Spleen (tissue), 11 donors: ENCODE data around the gene CALY. TPM values are rescaled to one million over a fixed set of nuclear protein-coding genes. Genes with fewer than 3 reads are reported as not detected.

Experiments
- DNase-seq: peaks from one replicate; pipeline ENCODE4 v3.0.0-alpha.2; 2020
- H3K27ac ChIP-seq, 8 donors: fragments of 200-600 bp; sonication (generic) in 7 of 8; 1 replicate in 4 of 8; 2 replicates in 4 of 8; pipeline versions ENCODE4 v1.5.0 to v1.8.0; 2016 to 2021; ENCODE audit warnings: inconsistent platforms in 4 of 8, mild to moderate bottlenecking in 4 of 8, moderate library complexity in 1 of 8
- H3K27me3 ChIP-seq, 7 donors: fragments of 200-600 bp; sonication (generic) in 6 of 7; replicated peaks in 1 of 7; 1 replicate in 4 of 7; 2 replicates in 3 of 7; pipeline versions ENCODE4 v1.5.0 to v1.8.0; 2016 to 2021; ENCODE audit warnings: inconsistent platforms in 3 of 7, mild to moderate bottlenecking in 1 of 7
- H3K36me3 ChIP-seq, 6 donors: fragments of 200-600 bp; sonication (generic) in 5 of 6; 1 replicate in 4 of 6; 2 replicates in 2 of 6; pipeline versions ENCODE4 v1.5.0 to v1.8.0; 2016 to 2021; ENCODE audit warnings: inconsistent platforms in 2 of 6
- H3K4me1 ChIP-seq, 6 donors: fragments of 200-600 bp; sonication (generic) in 5 of 6; 1 replicate in 3 of 6; 2 replicates in 3 of 6; pipeline versions ENCODE4 v1.5.0 to v1.8.0; 2016 to 2021; ENCODE audit warnings: inconsistent platforms in 3 of 6
- H3K4me3 ChIP-seq, 8 donors: fragments of 200-600 bp; sonication (generic) in 7 of 8; 1 replicate in 4 of 8; 2 replicates in 4 of 8; pipeline versions ENCODE4 v1.5.0 to v1.8.0; 2016 to 2021; ENCODE audit warnings: inconsistent platforms in 4 of 8, mild to moderate bottlenecking in 4 of 8, moderate library complexity in 2 of 8
- H3K9me3 ChIP-seq, 8 donors: fragments of 200-600 bp; sonication (generic) in 7 of 8; 1 replicate in 4 of 8; 2 replicates in 4 of 8; pipeline versions ENCODE4 v1.5.0 to v1.8.0; 2016 to 2021; ENCODE audit warnings: inconsistent platforms in 4 of 8
- POLR2A ChIP-seq, 3 donors: fragments of 450-650 bp; IDR thresholded peaks; one replicate each; pipeline ENCODE4 v1.5.1; 2017; ENCODE audit warnings: antibody characterized with exemption in 3 of 3, mild to moderate bottlenecking in 1 of 3
- POLR2AphosphoS5 ChIP-seq, 3 donors: sonication (generic); formaldehyde crosslinking; IDR thresholded peaks; one replicate each; pipeline ENCODE4 v1.5.1; 2017; ENCODE audit warnings: antibody characterized with exemption in 3 of 3
- WGBS, 5 donors: extraction: QIAGEN DNeasy Blood & Tissue Kit in 3 of 5; methylation state at CpG; one replicate each; pipeline versions ENCODE4 v1.1.5 to v1.1.7; 2013 to 2018; 5-methylcytosine and 5-hydroxymethylcytosine counted together
- intact Hi-C: fragments of 100-400 bp; cut with DNase I; formaldehyde crosslinking; loops from one replicate; pipeline ENCODE4 v1.15.0; 2023; ENCODE audit warnings: low total_unique reads
- polyA plus RNA-seq, 3 donors: library from polyadenylated mRNA; stranded (reverse); fragments of 200-250 nt; gene quantifications; one replicate each; pipeline ENCODE4 v1.2.1, GENCODE V29; 2013
- total RNA-seq, 7 donors: library from RNA; depleted of rRNA in 3 of 7; stranded (reverse); fragments of >200 nt in 3 of 7; fragmentation: NEBNext Ultra II Directional in 4 of 7; extraction: Animal tissue kit (Norgen Biotek cat#: 25700) in 4 of 7; gene quantifications; one replicate each; pipeline versions ENCODE4 v1.1.0 to v1.2.1, GENCODE V29; 2016 to 2021
- TF ChIP-seq, protein P1 (sequence below), 11 experiments: fragments of 200-600 bp in 7 of 11; fragments of 450-650 bp in 4 of 11; sonication (generic) in 4 of 11; IDR thresholded peaks in 8 of 11; conservative IDR thresholded peaks in 3 of 11; 1 replicate in 7 of 11; 2 replicates in 4 of 11; pipeline versions ENCODE4 v1.4.0 to v1.8.0; 2016 to 2021; ENCODE audit warnings: antibody characterized with exemption in 11 of 11, inconsistent platforms in 4 of 11, mild to moderate bottlenecking in 1 of 11
- donor health status: healthy with polysubstance abuse.
- donor health status: DM: no; HTN: no; CAD: no; lungs with moderate emphysema.
- donor health status: DM: no; HTN: no; CAD: no.
- donor health status: Bipolar disorder and iron deficiency.
- donor health status: healthy.
- donor health status: DM: no; HTN: no; CAD: no.
- donor health status: DM: yes; HTN: yes; CAD: no.

CALY gene
- total and polyA plus RNA-seq, 10 donors = 0.04 to 3.4 (median 0.34) TPM; not detected in 1

DNA sequence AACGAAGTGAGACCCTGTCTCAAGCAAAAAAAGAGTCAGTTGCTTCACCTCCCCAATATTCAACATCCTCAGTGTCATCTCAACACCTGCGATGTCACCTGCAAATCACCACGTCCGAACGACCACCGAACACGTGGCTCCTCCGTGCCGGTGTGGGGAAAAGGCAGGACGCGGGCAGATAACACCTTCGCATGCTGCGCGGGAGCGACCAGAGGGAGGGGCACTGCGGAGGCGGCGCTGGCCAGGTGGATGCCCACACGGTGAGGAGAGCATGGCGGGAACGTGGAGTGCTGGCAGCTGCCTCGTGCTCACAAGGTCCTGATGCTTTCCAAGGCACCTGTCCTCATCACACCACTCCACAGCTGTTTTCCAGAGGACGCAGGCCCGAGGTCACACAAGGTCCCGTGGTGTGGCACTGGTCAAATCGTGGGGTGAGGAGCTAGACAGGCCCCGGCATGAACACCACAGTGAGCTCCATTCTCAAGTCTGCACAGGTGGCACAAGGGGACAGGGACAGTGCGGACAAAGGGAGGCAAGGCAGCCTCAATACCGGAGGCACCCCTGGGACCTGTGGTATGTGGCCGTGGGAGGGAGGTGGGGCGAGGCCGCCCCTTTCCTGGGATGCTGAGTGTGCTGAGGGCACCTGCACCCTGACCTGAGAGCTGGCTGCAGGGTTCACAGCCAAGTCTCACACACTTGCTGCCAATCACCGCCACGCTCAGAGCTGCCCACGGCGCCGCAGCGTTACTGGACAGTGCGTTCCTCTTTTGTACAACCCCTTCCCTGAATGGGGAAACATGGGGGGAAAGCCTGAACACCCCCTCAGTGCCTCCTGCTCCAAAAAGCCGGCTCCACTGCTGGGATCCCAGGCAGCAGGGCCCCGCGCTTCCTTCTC, 41.0 kb downstream of the CALY start:
- H3K4me3 ChIP-seq = no peak overlapping the region
- H3K4me1 ChIP-seq = peaks cover 0 to 17% (median 0%) of the 10 kb centered on the region in 6 donors
- TF ChIP-seq POLR2A (IDR thresholded peaks at IDR 0.05) (no peak), POLR2AphosphoS5 (IDR thresholded peaks at IDR 0.05) (peak in 1 of 3 donors; percentile 47)
- TF ChIP-seq, protein P1, sequence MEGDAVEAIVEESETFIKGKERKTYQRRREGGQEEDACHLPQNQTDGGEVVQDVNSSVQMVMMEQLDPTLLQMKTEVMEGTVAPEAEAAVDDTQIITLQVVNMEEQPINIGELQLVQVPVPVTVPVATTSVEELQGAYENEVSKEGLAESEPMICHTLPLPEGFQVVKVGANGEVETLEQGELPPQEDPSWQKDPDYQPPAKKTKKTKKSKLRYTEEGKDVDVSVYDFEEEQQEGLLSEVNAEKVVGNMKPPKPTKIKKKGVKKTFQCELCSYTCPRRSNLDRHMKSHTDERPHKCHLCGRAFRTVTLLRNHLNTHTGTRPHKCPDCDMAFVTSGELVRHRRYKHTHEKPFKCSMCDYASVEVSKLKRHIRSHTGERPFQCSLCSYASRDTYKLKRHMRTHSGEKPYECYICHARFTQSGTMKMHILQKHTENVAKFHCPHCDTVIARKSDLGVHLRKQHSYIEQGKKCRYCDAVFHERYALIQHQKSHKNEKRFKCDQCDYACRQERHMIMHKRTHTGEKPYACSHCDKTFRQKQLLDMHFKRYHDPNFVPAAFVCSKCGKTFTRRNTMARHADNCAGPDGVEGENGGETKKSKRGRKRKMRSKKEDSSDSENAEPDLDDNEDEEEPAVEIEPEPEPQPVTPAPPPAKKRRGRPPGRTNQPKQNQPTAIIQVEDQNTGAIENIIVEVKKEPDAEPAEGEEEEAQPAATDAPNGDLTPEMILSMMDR (IDR thresholded peaks at IDR 0.05 in 8 of 11, conservative IDR thresholded peaks at IDR 0.05 in 3 of 11) = no peak
- peaks cover 8 to 90% (median 88%) of the 10 kb centered on the region in 6 donors for H3K36me3 ChIP-seq
- H3K27ac ChIP-seq = no peak overlapping the region
- intact Hi-C loops = no loop called here
- H3K9me3 ChIP-seq = no peaks in the 10 kb centered on the region
- 92 to 97% (median 95%) methylated on average over 36 to 42 of the region's 42 CpGs for WGBS, 5 donors
- no peaks in the 10 kb centered on the region for H3K27me3 ChIP-seq
- DNase-seq = peak; percentile 71

DNA sequence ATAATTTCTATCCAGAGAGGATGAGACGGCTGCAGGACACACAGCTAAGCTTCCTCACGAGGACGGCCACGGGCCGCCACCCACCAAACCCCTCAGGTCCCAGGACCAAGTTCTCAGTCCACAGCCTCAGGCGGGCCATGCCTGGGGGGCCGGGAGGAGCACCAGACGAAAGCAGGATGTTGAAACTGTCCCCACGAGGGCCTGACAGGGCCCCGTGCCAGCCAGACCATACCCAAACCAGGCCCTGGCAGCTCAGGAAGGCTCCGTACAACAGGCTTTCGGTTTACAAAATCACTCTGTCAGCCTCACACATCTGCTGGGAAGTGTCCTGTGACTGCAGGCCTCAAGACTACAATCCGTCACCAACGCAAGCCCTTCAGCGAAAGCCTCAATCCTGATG, 42.5 kb downstream of the CALY start:
- DNase-seq = peak; percentile 76
- 83 to 91% (median 88%) methylated on average over 15 of the region's 15 CpGs for WGBS, 5 donors
- no peak overlapping the region for H3K4me3 ChIP-seq
- H3K27ac ChIP-seq = peak overlapping the region in 4 of 8 donors; percentile 29 to 62 (median 30)
- peaks cover 8 to 90% (median 88%) of the 10 kb centered on the region in 6 donors for H3K36me3 ChIP-seq
- TF ChIP-seq, protein P1 (IDR thresholded peaks at IDR 0.05 in 8 of 11, conservative IDR thresholded peaks at IDR 0.05 in 3 of 11) = no peak
- TF ChIP-seq POLR2A (IDR thresholded peaks at IDR 0.05) = no peak
- TF ChIP-seq POLR2AphosphoS5 (IDR thresholded peaks at IDR 0.05) = no peak
- no peaks in the 10 kb centered on the region for H3K27me3 ChIP-seq
- H3K4me1 ChIP-seq = peaks cover 0 to 17% (median 0%) of the 10 kb centered on the region in 6 donors
- intact Hi-C loops = no loop called here
- H3K9me3 ChIP-seq = no peaks in the 10 kb centered on the region

DNA sequence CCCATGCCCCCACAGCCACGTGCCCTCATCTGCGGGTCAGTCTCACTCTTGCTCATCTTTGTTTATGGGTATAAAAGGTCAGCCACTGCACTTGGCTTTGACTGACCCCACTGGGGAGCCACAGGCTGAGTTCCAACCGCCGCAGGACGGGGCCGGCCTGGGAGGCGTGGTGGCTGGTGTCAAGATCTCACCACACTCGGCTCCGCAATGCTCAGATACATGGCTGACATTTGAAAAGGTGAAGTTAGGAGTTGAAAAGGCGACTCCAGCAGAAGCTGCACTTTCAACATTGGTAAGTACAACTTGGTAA, 42.9 kb downstream of the CALY start:
- H3K36me3 ChIP-seq = peaks cover 5 to 90% (median 88%) of the 10 kb centered on the region in 6 donors
- no peak overlapping the region for H3K4me3 ChIP-seq
- H3K27me3 ChIP-seq = no peaks in the 10 kb centered on the region
- H3K4me1 ChIP-seq = peaks cover 0 to 17% (median 0%) of the 10 kb centered on the region in 6 donors
- intact Hi-C loops = no loop called here
- WGBS, 5 donors = 82 to 95% (median 94%) methylated on average over 10 of the region's 10 CpGs
- peak overlapping the region in 2 of 8 donors; percentile 31 to 62 for H3K27ac ChIP-seq
- no peak for TF ChIP-seq POLR2A (IDR thresholded peaks at IDR 0.05)
- no peak for TF ChIP-seq POLR2AphosphoS5 (IDR thresholded peaks at IDR 0.05)
- TF ChIP-seq, protein P1 (IDR thresholded peaks at IDR 0.05 in 8 of 11, conservative IDR thresholded peaks at IDR 0.05 in 3 of 11) = no peak
- H3K9me3 ChIP-seq = no peaks in the 10 kb centered on the region
- DNase-seq = no peak
